Muscle of leg (tissue), 16 donors: Measurements from ENCODE around the gene HTR7. TPM values are rescaled to one million over a fixed set of nuclear protein-coding genes. Genes with fewer than 3 reads are reported as not detected.
"Not testable (repeated sequence)": the region's sequence is repeated elsewhere in the genome, so short reads cannot be mapped to it uniquely, and the experiment has no call there.

ENCODE experiments used
- DNase-seq: peaks from one replicate; pipeline ENCODE4 v3.0.0; 2013
- H3K27ac ChIP-seq: one replicate; pipeline ENCODE4 v1.5.1; 2013; ENCODE audit warnings: mild to moderate bottlenecking, low read length, control low read depth
- H3K27me3 ChIP-seq: one replicate; pipeline ENCODE4 v1.6.1; 2013; ENCODE audit warnings: low read length; ENCODE audit not compliant: control insufficient read depth, insufficient read depth
- H3K36me3 ChIP-seq: one replicate; pipeline ENCODE4 v1.6.1; 2013; ENCODE audit warnings: low read length; ENCODE audit not compliant: control insufficient read depth, insufficient read depth
- H3K4me1 ChIP-seq: one replicate; pipeline ENCODE4 v1.6.1; 2013; ENCODE audit warnings: low read length; ENCODE audit not compliant: control insufficient read depth, insufficient read depth
- H3K4me3 ChIP-seq: one replicate; pipeline ENCODE4 v1.5.1; 2013; ENCODE audit warnings: low read length, control low read depth
- H3K9me3 ChIP-seq: replicated peaks from 2 replicates; pipeline ENCODE4 v1.6.1; 2013; ENCODE audit warnings: low read depth, low read length; ENCODE audit not compliant: control insufficient read depth
- WGBS: methylation state at CpG from one replicate; pipeline ENCODE4 v1.1.5; 2013; ENCODE audit warnings: missing lambda C conversion rate; ENCODE audit not compliant: insufficient coverage; 5-methylcytosine and 5-hydroxymethylcytosine counted together
- long read RNA-seq, 11 donors: transcript quantifications; one replicate each; lab custom pipeline, GENCODE V29; 2026
- polyA plus RNA-seq, 8 donors: library from polyadenylated mRNA; unstranded; fragments of 120-200 nt; gene quantifications; one replicate each; pipeline versions ENCODE4 v1.2.1 to v1.2.3, GENCODE V29; 2013; ENCODE audit warnings: inconsistent platforms in 1 of 8, low replicate concordance in 1 of 8; ENCODE audit not compliant: insufficient read length in 8 of 8, insufficient read depth in 1 of 8
- total RNA-seq: library from RNA; stranded (reverse); fragments of 120-200 nt; gene quantifications from one replicate; pipeline ENCODE4 v1.2.4, GENCODE V29; 2013

HTR7 gene
- total RNA-seq (0.18 TPM), polyA plus RNA-seq (under 1 TPM; 0.09 to 0.25 (median 0.18) TPM)
- long read RNA-seq, donor 1, result 0 reads
- long read RNA-seq, donor 2, result 0 reads
- long read RNA-seq, donor 3, result 0 reads
- long read RNA-seq, donor 4, result 0 reads
- long read RNA-seq, donor 5, result 0 reads
- long read RNA-seq, donor 6, result 0 reads
- long read RNA-seq, donor 7, result 0 reads
- long read RNA-seq, donor 8, result 0 reads
- long read RNA-seq, donor 9, result 0 reads
- long read RNA-seq, donor 10, result 0 reads
- long read RNA-seq, donor 11, result 0 reads

DNA sequence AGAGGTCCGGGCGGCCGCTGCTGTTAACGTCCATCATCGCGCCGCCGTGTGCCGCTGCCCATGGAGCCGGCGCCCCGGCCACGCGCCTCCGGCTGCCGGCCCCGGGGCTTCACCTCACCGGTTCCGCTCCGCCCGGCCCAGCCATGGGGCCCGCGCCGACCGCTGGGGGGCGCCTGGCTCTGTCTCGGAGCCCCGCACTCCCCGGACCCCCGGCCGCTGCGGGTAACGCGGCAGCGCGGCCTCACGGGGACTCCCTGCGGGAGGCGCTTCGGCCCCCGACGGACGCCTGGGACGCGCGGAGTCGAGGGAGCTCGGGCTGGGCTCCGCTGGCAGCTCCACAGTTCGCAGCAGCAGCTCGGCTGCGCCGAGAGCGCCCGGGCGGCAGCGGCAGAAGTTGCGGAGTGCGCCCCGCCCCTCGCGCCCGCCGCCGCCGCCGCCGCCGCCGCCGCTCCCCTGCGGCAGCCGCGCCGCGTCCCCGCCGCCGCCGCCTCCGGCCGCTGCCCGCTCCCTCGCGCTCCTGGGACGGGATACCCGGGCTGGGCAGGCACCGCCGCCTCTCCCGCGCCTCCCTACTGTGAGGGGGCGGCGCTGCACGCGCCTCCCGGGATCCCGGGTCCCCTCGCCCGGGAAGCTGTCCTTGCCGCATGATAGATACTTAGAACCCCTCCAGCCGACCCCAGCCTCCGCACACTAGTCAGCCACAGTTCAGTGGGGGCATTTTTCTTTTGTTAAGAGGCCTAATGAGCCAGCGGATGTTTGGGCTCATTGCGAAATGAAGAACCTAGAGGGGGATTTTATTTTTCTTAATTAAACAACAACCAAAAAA lies at the start of gene HTR7:
HTR7 (minus strand) TSS at position 405 of the 826 bp plus-strand sequence; CDS start at position 37, 368 bp downstream.
- Histone ChIP-seq H3K27me3 (peaks cover 35% of the 10 kb centered on the region), H3K9me3 (no peaks in the 10 kb centered on the region), H3K4me3 (peak within 1 kb of the TSS; percentile 53), H3K4me1 (peaks cover 10% of the 10 kb centered on the region), H3K36me3 (no peaks in the 10 kb centered on the region), H3K27ac (no peak within 1 kb of the TSS)
- WGBS, result 0% methylated on average over 91 of the region's 104 CpGs
- peak; percentile 67 for DNase-seq

- Histone ChIP-seq H3K36me3 (peaks cover 13% of the 10 kb centered on the region), H3K9me3 (no peaks in the 10 kb centered on the region), H3K4me3 (no peak overlapping the region), H3K27ac (no peak overlapping the region), H3K27me3 (no peaks in the 10 kb centered on the region), H3K4me1 (peaks cover under 1% of the 10 kb centered on the region)
- no CpG with 5 or more reads among the region's 1 CpG for WGBS
- DNase-seq, result no peak
Measured at GRCh38 chr10:90906596-90906995, 48.8 kb upstream of the HTR7 start.

GRCh38 chr10:90905925-90906324 lies 48.1 kb upstream of the HTR7 start:
- Histone ChIP-seq H3K36me3 (peaks cover 13% of the 10 kb centered on the region), H3K4me3 (no peak overlapping the region), H3K27ac (no peak overlapping the region), H3K9me3 (no peaks in the 10 kb centered on the region), H3K27me3 (no peaks in the 10 kb centered on the region), H3K4me1 (no peaks in the 10 kb centered on the region)
- 81% methylated on average over 1 of the region's 1 CpG for WGBS
- no peak for DNase-seq

- peaks cover 20% of the 10 kb centered on the region for H3K36me3 ChIP-seq
- WGBS, result no CpG with 5 or more reads among the region's 2 CpGs
- not testable (repeated sequence) for H3K4me3 ChIP-seq, H3K27ac ChIP-seq, H3K4me1 ChIP-seq, H3K9me3 ChIP-seq, DNase-seq, H3K27me3 ChIP-seq
Measured at GRCh38 chr10:90896916-90897315, 39.1 kb upstream of the HTR7 start.

- peaks cover 18% of the 10 kb centered on the region for H3K36me3 ChIP-seq
- 96% methylated on average over 2 of the region's 3 CpGs for WGBS
- H3K4me3 ChIP-seq, result no peak overlapping the region
- H3K27ac ChIP-seq, result no peak overlapping the region
- H3K9me3 ChIP-seq, result no peaks in the 10 kb centered on the region
- DNase-seq, result no peak
- no peaks in the 10 kb centered on the region for H3K27me3 ChIP-seq
- H3K4me1 ChIP-seq, result no peaks in the 10 kb centered on the region
Measured at GRCh38 chr10:90893190-90893589, 35.4 kb upstream of the HTR7 start.

GRCh38 chr10:90890347-90890746 lies 32.5 kb upstream of the HTR7 start:
- peaks cover 25% of the 10 kb centered on the region for H3K36me3 ChIP-seq
- no peaks in the 10 kb centered on the region for H3K4me1 ChIP-seq
- no CpG with 5 or more reads among the region's 2 CpGs for WGBS
- DNase-seq, result no peak
- H3K9me3 ChIP-seq, result no peaks in the 10 kb centered on the region
- no peak overlapping the region for H3K27ac ChIP-seq
- H3K27me3 ChIP-seq, result no peaks in the 10 kb centered on the region
- no peak overlapping the region for H3K4me3 ChIP-seq

GRCh38 chr10:90889636-90890035 lies 31.8 kb upstream of the HTR7 start:
- Histone ChIP-seq H3K4me3 (no peak overlapping the region), H3K36me3 (peaks cover 24% of the 10 kb centered on the region), H3K27me3 (no peaks in the 10 kb centered on the region), H3K27ac (no peak overlapping the region), H3K4me1 (peaks cover 2% of the 10 kb centered on the region), H3K9me3 (no peaks in the 10 kb centered on the region)
- no peak for DNase-seq
- WGBS, result no CpG with 5 or more reads among the region's 1 CpG

DNA sequence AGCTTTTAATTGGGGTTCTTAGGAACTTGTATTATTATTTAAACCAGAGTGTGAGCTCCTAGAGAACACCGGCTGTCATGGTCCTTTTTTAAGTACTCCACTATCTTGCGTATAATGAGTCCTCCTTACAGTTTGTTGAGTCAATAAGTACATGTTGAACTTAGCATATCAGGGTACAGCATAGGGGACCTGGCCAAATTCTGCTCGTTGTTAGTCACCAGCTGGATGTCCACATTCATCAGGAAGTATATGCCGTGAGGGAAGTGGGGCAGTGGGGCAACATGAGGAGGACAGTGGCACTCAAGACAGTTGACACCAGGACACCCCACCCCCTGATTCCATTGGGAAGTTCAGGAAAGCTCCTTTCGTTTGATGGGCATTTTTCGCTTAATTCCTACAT lies 30.5 kb upstream of the HTR7 start:
- peaks cover 15% of the 10 kb centered on the region for H3K36me3 ChIP-seq
- H3K27me3 ChIP-seq, result no peaks in the 10 kb centered on the region
- DNase-seq, result no peak
- WGBS, result 100% methylated on average over 1 of the region's 6 CpGs
- H3K4me1 ChIP-seq, result peaks cover 3% of the 10 kb centered on the region
- no peaks in the 10 kb centered on the region for H3K9me3 ChIP-seq
- H3K27ac ChIP-seq, result no peak overlapping the region
- H3K4me3 ChIP-seq, result no peak overlapping the region

DNA sequence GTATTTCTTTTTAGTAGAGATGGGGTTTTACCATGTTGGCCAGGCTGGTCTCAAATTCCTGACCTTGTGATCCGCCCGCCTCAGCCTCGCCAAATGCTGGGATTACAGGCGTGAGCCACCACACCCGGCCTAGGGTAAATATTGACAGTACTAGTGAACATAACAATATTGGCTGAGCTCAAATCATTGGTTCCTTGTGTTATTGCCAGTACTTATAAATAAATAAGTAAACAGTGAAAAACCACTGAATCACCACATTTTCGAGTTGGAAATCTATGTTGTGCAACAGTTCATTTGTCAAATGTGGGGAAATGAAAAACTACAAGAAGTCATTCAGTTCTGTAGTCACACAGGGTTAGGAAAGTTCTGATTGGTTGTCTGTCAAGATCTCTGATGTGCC lies 29.7 kb upstream of the HTR7 start:
- 67% methylated on average over 1 of the region's 6 CpGs for WGBS
- Histone ChIP-seq H3K36me3 (peaks cover 19% of the 10 kb centered on the region), H3K27ac (no peak overlapping the region)

DNA sequence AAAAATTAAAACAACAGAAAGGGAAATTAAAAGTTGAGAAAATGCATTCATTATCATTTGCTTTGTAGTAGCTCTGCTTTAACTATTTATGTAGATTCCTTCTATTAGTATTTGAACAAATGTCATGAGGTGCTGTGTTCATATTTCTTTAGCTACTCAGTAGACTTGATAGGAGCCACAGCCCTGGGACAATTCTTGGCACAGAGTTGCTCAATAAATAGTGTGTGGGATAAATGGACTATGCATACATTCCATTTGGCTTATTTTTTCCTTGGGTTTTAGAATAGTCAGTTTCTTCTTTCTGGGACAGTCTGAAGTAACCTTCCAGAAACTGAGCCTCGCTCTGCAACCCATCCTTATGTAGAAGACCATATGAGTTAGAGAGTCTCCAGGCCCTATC lies 27.3 kb upstream of the HTR7 start:
- Histone ChIP-seq H3K4me1 (peaks cover 3% of the 10 kb centered on the region), H3K36me3 (peaks cover 22% of the 10 kb centered on the region), H3K27ac (no peak overlapping the region), H3K4me3 (no peak overlapping the region), H3K9me3 (no peaks in the 10 kb centered on the region), H3K27me3 (no peaks in the 10 kb centered on the region)
- WGBS, result no CpG with 5 or more reads among the region's 1 CpG
- peak; percentile 14 for DNase-seq

More for the DNA sequence above, 29.7 kb upstream of the HTR7 start:
- Histone ChIP-seq H3K27me3 (no peaks in the 10 kb centered on the region), H3K4me1 (peaks cover 3% of the 10 kb centered on the region), H3K4me3 (no peak overlapping the region), H3K9me3 (no peaks in the 10 kb centered on the region)
- no peak for DNase-seq
